Middle frontal gyrus (tissue), 1 donor: Measurements from ENCODE around the gene SMURF2.
"Not testable (repeated sequence)": the region's sequence is repeated elsewhere in the genome, so short reads cannot be mapped to it uniquely, and the experiment has no call there.

Experiments used
- DNase-seq: peaks from one replicate; pipeline ENCODE4 v3.0.0-alpha.2; 2015; ENCODE audit warnings: low spot score; ENCODE audit errors: extremely low spot score

SMURF2 gene

DNA sequence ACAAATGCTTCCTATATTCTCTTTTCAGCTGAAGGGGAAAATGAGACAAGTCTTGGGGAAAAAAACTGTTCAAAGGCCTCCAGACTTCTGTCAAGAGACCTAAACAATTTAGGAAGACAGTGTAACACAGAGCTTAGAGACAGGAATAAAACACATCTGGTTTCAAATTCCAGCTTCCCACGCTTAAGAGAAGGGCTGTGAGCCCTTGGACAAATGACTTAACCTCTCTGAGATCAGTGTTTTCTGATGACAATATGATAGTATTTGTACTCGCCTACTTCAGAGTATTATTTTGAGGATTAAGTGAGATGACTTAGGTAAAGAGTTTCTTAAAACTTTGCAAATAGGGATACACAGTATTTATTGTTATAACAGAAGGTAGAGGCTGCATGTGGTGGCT, 29.5 kb downstream of the SMURF2 start:
- DNase-seq, result no peak

DNA sequence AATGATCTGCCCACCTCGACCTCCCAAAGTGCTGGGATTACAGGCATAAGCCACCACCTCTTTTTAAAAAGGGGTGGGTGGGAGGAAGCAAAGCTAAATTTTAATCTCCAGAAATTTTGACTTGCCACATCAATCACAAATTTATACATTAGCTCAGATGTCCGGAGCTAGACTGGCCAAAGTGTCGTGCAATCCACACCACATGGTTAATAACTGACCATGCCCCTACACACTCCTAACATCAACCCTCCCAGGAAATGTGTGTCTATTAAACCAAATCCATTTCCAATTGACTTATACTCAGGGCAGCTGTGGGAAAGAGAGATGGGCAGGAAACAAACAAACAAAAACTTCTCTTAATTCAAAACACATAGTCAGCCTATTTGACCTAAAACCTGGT, 29.9 kb downstream of the SMURF2 start:
- no peak for DNase-seq

GRCh38 chr17:64630309-64631223, 31.5 kb downstream of the SMURF2 start:
- DNase-seq, result no peak

DNA sequence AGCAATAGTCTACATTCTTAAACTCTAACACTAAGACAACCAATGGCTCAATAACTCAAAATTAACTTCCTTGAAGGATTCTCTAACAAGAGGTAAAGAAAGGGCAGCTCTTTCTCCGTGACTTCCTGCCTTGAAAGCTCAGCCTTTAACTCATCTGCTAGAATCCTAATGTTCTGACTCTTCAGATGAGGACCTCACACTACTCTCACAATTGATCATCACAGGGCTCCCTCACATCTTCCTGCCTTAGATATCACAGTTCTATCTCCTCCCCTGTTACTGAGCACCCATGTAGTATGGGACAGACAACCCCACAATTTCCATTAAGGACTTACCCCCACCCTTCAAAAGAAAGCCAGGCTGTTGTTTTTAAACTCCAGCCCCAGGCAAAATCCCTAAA, 33.5 kb downstream of the SMURF2 start:
- DNase-seq, result no peak

DNA sequence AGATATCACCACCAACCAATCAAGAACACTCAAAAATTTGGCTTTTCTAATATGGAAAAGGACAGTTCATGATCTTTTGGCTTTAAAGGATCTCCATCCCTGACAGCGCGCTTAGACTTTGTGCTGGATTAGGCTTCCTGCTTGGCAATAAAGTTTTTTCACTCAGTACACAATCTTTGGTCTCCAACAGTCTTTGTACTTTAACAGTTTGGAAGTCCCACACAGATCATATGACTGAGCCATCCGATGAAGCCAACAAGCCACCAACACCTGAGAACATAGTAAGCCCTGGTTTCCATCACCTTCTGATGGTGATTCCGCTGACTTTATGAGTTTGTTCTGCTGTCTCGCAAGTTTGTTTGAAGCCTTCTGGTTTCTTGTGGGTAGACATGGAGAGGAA, 34.3 kb downstream of the SMURF2 start:
- no peak for DNase-seq

- no peak for DNase-seq
These were observed 35.3 kb downstream of the SMURF2 start for GRCh38 chr17:64626827-64627226.

DNA sequence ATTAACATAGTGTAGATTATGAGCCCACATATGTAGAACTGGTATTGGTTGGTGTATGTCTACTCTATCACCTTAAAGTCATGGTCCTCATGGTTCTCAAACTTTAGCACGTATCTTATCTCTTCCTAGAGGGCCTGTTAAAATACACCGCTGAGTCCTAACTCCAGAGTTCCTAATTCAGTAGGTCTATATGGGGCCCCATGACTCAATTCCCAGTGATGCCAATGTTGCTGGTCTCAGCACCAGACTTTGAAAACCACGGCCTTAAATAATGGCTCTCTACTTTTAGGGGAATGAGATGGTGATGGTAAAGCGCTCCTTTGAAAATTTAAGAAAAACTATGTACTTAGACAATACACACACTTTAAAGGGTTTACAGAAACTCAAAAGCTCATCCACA, 36.6 kb downstream of the SMURF2 start:
- no peak for DNase-seq

DNA sequence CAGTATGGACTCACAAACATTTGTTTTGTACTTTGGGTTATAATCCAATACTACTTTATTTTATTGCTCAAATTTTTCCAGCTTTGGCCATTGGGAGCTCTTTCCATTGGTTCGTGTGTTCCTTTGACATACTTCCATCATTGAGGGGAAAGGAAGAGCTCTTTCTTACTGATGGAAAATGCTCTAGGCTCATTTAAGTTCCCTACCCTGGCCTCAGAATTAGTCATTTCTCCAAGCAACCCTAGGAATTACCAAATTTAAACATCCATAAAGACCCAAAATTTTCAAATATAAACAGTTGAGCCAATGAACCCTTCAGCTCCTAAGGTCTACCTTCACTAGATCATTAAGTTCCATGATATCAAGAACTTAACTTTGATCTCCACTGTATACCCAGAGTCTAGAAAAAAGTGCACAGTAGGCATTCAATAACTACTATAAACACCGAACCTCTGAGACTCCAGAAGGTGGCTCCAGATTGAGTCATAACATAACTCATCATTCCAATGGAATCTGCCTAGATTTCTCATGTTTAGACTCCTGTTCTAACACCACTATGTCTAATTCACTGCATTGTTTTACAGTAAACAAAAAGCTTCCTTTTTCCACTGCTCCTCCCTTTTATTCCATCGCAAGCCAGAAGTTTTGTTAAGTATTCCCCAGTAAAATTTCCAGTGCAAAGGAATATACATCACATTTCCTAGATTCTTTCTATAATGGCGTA, 39.0 kb downstream of the SMURF2 start:
- no peak for DNase-seq

DNA sequence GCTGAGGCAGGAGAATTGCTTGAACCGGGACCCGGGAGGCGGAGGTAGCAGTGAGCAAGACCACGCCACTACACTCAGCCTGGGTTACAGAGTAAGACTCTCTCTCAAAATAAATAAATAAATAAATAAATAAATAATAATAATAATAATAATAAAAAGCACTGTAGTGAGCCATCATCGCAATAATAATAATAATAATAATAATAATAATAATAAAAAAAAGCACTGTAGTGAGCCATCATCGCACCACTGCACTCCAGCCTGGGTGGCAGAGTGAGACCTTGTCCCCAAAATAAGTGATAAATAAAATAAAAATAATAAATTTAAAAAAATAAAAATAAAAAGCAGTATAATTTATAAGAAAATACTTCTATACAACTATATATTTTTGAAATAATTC, 40.3 kb downstream of the SMURF2 start:
- DNase-seq, result no peak

GRCh38 chr17:64618848-64619247, 43.3 kb downstream of the SMURF2 start:
- no peak for DNase-seq

DNA sequence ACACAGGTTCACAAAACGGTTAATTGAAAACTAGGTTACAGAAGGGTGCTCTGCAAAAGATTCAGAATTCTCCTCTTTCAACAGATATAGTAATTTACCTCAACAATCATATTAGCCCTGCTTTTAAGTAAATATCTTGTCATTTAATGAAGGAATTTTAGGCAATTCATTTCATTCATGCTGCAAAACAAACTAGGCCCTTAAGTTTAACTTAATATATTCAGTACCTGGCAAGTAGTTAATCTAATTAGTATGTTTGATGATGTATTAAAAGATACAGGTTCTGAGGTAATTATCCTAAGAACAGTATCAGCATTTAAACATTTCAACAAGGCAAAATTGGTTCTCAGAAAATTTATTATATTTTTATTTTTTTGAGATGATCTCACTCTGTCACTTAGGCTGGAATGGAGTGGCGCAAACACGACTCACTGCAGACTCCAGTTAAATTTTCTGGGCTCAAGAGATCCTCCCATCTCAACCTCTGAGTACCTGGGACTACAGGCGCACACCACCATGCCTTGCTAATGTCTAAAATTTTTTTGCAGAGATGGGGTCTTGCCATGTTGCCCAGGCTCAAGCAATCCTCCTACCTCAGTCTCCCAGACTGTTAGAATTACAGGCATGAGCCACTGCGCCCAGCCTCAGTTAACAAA, 44.9 kb downstream of the SMURF2 start:
- DNase-seq, result no peak

- DNase-seq, result no peak
These were observed 47.0 kb downstream of the SMURF2 start for GRCh38 chr17:64615028-64615677.

- DNase-seq, result no peak
These were observed 47.7 kb downstream of the SMURF2 start for GRCh38 chr17:64614266-64615027.

DNA sequence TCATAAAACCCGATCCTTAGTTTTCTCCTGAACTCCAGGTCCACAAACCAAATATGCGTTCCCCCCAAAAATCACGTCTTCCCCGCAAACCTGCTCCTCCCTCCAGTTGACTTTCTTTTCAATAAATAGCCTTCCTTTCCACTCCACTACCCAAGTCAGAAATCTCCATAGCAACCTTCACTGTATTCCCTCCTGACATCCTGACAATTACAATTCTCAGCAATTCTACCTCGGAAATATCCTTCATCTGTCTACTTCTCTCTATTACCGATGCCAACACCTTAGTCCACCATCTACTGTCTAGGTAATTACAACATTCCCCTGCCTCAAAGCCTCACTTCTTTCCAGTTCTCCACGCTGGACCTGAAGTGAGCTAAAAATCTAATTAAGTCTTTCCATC, 50.7 kb downstream of the SMURF2 start:
- no peak for DNase-seq

DNA sequence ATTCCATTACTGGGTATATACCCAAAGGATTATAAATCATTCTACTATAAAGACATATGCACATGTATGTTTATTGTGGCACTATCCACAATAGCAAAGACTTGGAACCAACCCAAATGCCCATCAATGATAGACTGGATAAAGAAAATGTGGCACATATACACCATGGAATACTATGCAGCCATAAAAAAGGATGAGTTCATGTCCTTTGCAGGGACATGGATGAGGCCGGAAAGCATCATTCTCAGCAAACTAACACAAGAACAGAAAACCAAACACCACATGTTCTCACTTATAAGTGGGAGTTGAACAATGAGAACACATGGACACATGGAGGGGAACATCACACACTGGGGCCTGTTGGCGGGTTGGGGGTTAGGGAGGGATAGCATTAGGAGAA, 51.9 kb downstream of the SMURF2 start:
- DNase-seq, result not testable (repeated sequence)

GRCh38 chr17:64608571-64608981, 53.5 kb downstream of the SMURF2 start:
- DNase-seq, result no peak

DNA sequence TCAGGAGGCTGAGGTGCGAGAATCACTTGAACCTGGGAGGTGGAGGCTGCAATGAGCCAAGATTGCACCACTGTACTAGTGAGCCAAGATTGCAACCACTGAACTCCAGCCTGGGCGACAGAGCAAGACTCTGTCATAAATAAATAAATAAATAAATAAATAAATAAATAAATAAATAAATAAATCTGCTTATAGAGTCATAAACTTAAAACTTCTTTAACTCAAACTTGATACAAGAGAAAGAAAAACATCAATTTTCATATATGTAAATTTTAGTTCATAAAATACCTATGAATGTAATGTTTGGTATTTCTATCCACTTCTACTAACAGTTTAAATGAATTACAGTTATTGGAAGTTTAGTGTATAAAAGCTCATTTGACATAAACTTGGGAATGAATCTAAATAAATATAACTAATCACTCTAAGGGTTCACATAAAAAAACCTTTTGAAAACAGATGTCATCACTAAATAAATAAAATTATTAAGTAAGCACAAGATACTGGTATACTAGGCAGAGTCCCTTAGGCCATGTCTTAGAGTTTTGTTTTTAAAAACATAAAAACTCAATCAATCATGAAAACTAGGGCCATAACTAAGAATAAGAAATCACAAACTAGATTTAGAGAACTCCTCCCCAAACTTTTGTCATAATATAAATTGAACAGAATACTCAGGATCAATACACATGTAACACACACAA, 54.1 kb downstream of the SMURF2 start:
- no peak for DNase-seq

DNA sequence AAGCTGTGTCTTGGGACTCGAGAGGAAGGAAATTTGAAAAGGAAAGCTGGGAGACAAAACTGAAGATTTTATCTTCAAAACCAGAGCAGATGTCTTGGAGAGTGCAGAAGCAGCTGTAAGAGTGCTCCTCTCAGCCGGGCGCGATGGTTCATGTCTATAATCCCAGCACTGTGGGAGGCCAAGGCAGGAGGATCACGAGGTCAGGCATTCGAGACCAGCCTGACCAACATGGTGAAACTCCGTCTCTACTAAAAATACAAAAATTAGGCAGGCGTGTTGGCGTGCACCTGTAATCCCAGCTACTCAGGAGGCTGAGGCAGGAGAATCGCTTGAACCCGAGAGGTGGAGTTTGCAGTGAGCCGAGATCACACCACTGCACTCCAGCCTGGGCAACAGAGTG, 57.6 kb downstream of the SMURF2 start:
- not testable (repeated sequence) for DNase-seq

DNA sequence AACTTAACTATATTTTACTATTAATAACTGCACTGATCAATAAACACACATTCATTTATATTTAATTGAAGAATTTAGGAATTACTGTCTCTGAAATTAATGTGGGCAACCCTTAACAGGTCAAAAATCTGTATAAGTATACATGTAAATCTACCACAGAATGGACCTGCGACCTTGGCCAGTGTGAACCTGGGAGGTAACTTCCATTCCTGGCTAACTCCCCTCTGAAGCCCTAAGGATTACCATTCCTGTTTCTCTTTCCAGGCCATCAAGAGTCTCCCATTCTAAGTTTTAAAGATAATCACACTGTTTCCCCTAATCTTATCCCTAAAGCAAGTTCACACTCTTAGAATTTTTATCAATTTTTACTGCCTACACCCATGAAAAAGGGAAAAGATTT, 58.1 kb downstream of the SMURF2 start:
- no peak for DNase-seq

GRCh38 chr17:64599827-64600226, 62.3 kb downstream of the SMURF2 start:
- no peak for DNase-seq
